Urinary bladder (tissue), 4 donors: ENCODE data around the gene OR2M5. TPM values are rescaled to one million over a fixed set of nuclear protein-coding genes. Genes with fewer than 3 reads are reported as not detected.

Experiments
- DNase-seq: peaks from one replicate; pipeline ENCODE4 v3.0.0-alpha.2; 2015; ENCODE audit errors: extremely low spot score
- H3K27ac ChIP-seq: one replicate; pipeline ENCODE4 v1.5.1; 2013; ENCODE audit warnings: low read depth, mild to moderate bottlenecking, moderate library complexity
- H3K36me3 ChIP-seq: one replicate; pipeline ENCODE4 v1.6.1; 2013; ENCODE audit warnings: mild to moderate bottlenecking, moderate library complexity; ENCODE audit not compliant: insufficient read depth
- H3K4me1 ChIP-seq: one replicate; pipeline ENCODE4 v1.6.1; 2013; ENCODE audit warnings: mild to moderate bottlenecking, moderate library complexity; ENCODE audit not compliant: insufficient read depth
- H3K4me3 ChIP-seq: one replicate; pipeline ENCODE4 v1.5.1; 2013; ENCODE audit warnings: low read depth, low read length
- WGBS: extraction: QIAGEN DNeasy Blood & Tissue Kit; methylation state at CpG from one replicate; pipeline ENCODE4 v1.1.7; 2013; 5-methylcytosine and 5-hydroxymethylcytosine counted together
- polyA plus RNA-seq: library from polyadenylated mRNA; stranded (reverse); fragments of 200-250 nt; gene quantifications from one replicate; pipeline ENCODE4 v1.2.3, GENCODE V29; 2013
- total RNA-seq: library from RNA; depleted of rRNA; stranded (reverse); fragments of >200 nt; gene quantifications from one replicate; pipeline ENCODE4 v1.2.3, GENCODE V29; 2014
- donor health status: healthy with polysubstance abuse.
- donor health status: healthy.

OR2M5 gene
- total and polyA plus RNA-seq, 2 donors, result not detected

DNA sequence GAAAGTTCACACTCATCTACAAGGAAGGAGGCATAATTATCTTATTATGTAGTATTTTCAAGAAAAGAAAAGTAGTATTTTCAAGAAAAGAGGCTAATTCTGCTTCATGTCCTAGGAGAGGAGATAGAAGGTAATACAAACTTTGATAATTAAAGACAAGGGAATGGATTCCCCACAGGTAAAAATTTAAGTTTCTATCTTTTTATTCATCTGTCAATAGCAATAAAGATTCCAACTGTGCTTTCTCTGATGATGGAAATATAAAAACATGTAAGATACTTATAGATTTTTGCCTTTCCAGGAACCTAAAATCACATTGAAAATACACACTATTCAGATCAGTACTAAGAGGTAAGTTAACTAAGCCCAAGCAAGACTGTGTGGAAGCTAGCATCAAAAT lies 29.6 kb downstream of the OR2M5 start, which contains the start of gene OR2M2:
Gene OR2M2, plus strand, starts transcription at position 301 of the 400 bp plus-strand sequence. CDS start 5,165 bp downstream, outside the sequence.
- no peak within 1 kb of the TSS for H3K4me3 ChIP-seq

GRCh38 chr1:248183996-248184395 lies 39.0 kb downstream of the OR2M5 start:
- H3K36me3 ChIP-seq, result no peaks in the 10 kb centered on the region
- WGBS, result 63% methylated on average over 7 of the region's 7 CpGs
- H3K4me1 ChIP-seq, result no peaks in the 10 kb centered on the region
- no peak overlapping the region for H3K4me3 ChIP-seq
- no peak for DNase-seq
- no peak overlapping the region for H3K27ac ChIP-seq

More for the DNA sequence above, 29.6 kb downstream of the OR2M5 start, which contains the start of gene OR2M2:
- Histone ChIP-seq H3K4me1 (no peaks in the 10 kb centered on the region), H3K27ac (no peak within 1 kb of the TSS), H3K36me3 (no peaks in the 10 kb centered on the region)
- no peak for DNase-seq

DNA sequence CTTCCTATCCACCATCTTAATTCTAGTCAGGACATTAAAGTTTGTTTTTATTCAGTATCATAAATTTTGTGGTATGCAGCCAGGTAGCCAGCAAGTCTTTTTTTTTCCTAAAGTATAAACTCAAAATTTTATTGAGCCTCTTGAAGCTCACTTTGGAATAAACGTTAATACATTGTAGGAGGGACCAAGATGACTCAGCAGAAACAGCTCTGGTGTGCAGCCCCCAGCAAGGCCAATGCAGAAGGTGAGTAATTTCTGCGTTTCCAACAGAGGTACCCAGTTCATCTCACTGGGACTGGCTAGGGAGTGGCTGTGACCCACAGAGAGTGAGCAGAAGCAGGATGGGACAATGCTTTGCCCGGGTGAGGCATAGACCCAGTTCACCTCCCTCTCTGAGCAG lies 42.4 kb downstream of the OR2M5 start:
- no peak overlapping the region for H3K27ac ChIP-seq
- H3K36me3 ChIP-seq, result no peaks in the 10 kb centered on the region
- 69% methylated on average over 3 of the region's 3 CpGs for WGBS
- no peak overlapping the region for H3K4me3 ChIP-seq
- no peak for DNase-seq
- H3K4me1 ChIP-seq, result no peaks in the 10 kb centered on the region

DNA sequence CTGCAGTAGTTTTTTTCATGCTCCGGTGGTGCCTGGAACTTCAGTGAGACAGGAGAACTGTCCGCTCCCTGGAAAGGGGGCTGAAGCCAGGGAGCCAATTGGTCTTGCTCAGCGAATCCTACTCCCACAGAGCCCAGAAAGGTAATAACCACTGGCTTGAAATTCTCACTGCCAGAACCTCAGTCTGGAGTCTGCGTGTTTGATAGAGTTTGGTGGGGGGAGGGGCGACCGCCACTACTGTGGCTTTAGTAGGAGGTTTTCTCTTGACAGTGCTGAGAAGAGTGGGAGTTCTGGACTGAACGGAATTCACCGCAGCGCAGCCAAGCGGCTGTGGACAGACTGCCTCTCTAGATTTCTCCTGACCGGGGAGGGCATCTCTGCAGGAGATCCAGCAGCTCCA lies 44.1 kb downstream of the OR2M5 start:
- Histone ChIP-seq H3K4me1 (no peaks in the 10 kb centered on the region), H3K4me3 (no peak overlapping the region), H3K27ac (no peak overlapping the region), H3K36me3 (no peaks in the 10 kb centered on the region)
- WGBS, result 42% methylated on average over 11 of the region's 11 CpGs
- no peak for DNase-seq

DNA sequence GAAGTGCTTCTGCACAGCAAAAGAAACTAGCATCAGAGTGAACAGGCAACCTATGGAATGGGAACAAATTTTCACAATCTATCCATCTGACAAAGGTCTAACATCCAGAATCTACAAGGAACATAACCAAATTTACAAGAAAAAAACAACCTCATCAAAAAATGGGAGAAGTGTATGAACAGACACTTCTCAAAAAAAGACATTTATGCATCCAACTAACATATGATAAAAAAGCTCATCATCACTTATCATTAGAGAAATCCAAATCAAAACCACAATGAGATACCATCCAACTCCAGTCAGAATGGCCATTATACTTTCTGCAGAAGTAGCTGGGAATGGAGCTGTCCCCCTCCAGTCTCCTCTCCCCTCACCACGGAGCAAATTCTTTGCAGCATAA lies 49.2 kb downstream of the OR2M5 start:
- Histone ChIP-seq H3K4me3 (no peak overlapping the region), H3K4me1 (no peaks in the 10 kb centered on the region), H3K36me3 (no peaks in the 10 kb centered on the region), H3K27ac (no peak overlapping the region)
- DNase-seq, result no peak
- WGBS, result 60% methylated on average over 1 of the region's 1 CpG

Other genes with a start within 250 kb of the OR2M5 start
- 0.53 TPM for gene OR2W3, start 249.6 kb upstream of the OR2M5 start, total RNA-seq
- gene OR2W3, start 249.6 kb upstream of the OR2M5 start, polyA plus RNA-seq, result 0.47 TPM
- not detected for gene OR2T8, start 224.9 kb upstream of the OR2M5 start, total RNA-seq
- gene OR2T8, start 224.9 kb upstream of the OR2M5 start, polyA plus RNA-seq, result not detected
- not detected for gene OR2AJ1, start 220.3 kb upstream of the OR2M5 start, total RNA-seq
- not detected for gene OR2AJ1, start 220.3 kb upstream of the OR2M5 start, polyA plus RNA-seq
- gene OR2L8, start 196.3 kb upstream of the OR2M5 start, total RNA-seq, result 0.53 TPM
- gene OR2L8, start 196.3 kb upstream of the OR2M5 start, polyA plus RNA-seq, result not detected
- gene OR2AK2, start 179.9 kb upstream of the OR2M5 start, total RNA-seq, result not detected
- not detected for gene OR2AK2, start 179.9 kb upstream of the OR2M5 start, polyA plus RNA-seq
- not detected for gene OR2L5, start 131.5 kb upstream of the OR2M5 start, total RNA-seq
- gene OR2L5, start 131.5 kb upstream of the OR2M5 start, polyA plus RNA-seq, result not detected
- 0.11 TPM for gene OR2L2, start 115.1 kb upstream of the OR2M5 start, total RNA-seq
- gene OR2L2, start 115.1 kb upstream of the OR2M5 start, polyA plus RNA-seq, result 0.01 TPM
- not detected for gene OR2L3, start 98.3 kb upstream of the OR2M5 start, total RNA-seq
- not detected for gene OR2L3, start 98.3 kb upstream of the OR2M5 start, polyA plus RNA-seq
- not detected for gene OR2L13, start 50.0 kb upstream of the OR2M5 start, total RNA-seq
- gene OR2L13, start 50.0 kb upstream of the OR2M5 start, polyA plus RNA-seq, result 0.04 TPM
- not detected for gene OR2M2, start 29.7 kb downstream of the OR2M5 start, total RNA-seq
- gene OR2M2, start 29.7 kb downstream of the OR2M5 start, polyA plus RNA-seq, result not detected
- not detected for gene OR2M3, start 52.1 kb downstream of the OR2M5 start, total RNA-seq
- not detected for gene OR2M3, start 52.1 kb downstream of the OR2M5 start, polyA plus RNA-seq
- gene OR2M4, start 86.3 kb downstream of the OR2M5 start, total RNA-seq, result not detected
- gene OR2M4, start 86.3 kb downstream of the OR2M5 start, polyA plus RNA-seq, result not detected
- not detected for gene OR2T33, start 132.8 kb downstream of the OR2M5 start, total RNA-seq
- not detected for gene OR2T33, start 132.8 kb downstream of the OR2M5 start, polyA plus RNA-seq
- gene OR2T12, start 158.3 kb downstream of the OR2M5 start, total RNA-seq, result not detected
- gene OR2T12, start 158.3 kb downstream of the OR2M5 start, polyA plus RNA-seq, result not detected
- not detected for gene OR2M7, start 179.4 kb downstream of the OR2M5 start, total RNA-seq
- gene OR2M7, start 179.4 kb downstream of the OR2M5 start, polyA plus RNA-seq, result not detected
- not detected for gene OR14C36, start 203.6 kb downstream of the OR2M5 start, total RNA-seq
- not detected for gene OR14C36, start 203.6 kb downstream of the OR2M5 start, polyA plus RNA-seq
- not detected for gene OR2T4, start 216.5 kb downstream of the OR2M5 start, total RNA-seq
- not detected for gene OR2T4, start 216.5 kb downstream of the OR2M5 start, polyA plus RNA-seq
- gene OR2T6, start 230.6 kb downstream of the OR2M5 start, total RNA-seq, result not detected
- not detected for gene OR2T6, start 230.6 kb downstream of the OR2M5 start, polyA plus RNA-seq